HG02973 (cell line): ENCODE measurements around the gene CEP72.

ENCODE experiments used
- ATAC-seq: cut with Tn5 transposase; IDR thresholded peaks from one replicate; pipeline ENCODE4 v1.9.1; 2021; ENCODE audit warnings: moderate library complexity; ENCODE audit not compliant: unreplicated experiment

The CEP72 gene

GRCh38 chr5:652023-652515 lies 39.9 kb downstream of the CEP72 start:
- ATAC-seq: no peak

DNA sequence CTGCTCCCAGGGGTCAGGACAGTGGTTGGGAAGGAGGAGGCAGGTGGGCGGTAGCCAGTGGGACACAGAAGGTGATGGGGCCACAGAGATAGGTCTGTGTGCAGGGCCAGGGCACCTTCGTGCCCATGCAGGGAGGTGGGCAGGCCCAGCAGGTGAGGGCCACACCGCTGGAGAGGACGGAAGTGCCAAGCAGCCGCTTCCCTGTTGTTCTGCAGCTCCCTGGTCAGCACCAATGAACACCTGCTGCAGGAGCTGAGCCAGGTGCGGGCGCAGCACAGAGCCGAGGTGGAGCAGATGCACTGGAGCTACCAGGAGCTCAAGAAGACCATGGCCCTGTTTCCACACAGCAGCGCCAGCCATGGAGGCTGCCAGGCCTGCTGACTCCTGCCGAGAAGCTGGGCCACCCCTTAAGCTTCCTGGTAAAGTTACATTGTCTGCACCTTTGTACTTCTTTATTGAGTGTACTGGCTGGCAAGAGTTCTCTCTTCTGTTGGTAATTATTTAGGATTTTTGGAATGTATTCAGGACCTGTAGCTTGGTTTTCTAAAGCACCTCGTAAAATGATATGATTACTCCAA lies 40.7 kb downstream of the CEP72 start:
- no peak for ATAC-seq

DNA sequence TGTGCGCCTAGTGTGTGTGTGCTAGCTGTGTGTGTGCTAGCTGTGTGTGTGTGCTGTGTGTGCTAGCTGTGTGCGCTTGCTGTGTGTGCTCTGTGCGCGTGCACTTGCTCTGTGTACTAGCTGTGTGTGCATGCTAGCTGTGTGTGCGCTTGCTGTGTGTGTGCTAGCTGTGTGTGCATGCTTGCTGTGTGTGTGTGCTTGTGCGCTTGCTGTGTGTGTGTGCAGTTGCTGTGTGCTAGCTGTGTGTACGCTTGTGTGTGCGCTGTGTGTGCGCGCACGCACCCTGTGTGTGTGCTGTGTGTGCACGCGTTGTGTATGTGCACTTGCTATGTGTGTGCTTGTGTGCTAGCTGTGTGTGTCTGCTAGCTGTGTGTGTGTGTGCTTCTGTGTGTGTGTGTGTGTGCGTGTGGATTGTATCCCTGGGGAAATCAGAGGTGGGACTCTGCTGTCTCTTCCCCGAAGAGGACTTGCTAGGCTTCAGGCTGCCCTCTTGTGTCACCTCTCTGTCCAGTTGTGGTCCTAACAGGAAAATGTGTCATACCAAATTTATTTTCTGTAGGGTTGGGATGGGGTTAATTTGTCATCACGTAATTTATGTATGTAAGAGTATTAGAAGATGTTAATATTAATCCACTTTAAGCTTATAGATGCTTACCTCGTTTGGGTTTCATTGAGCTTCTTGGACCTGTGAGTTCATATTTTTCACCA lies 42.1 kb downstream of the CEP72 start:
- ATAC-seq: no peak

DNA sequence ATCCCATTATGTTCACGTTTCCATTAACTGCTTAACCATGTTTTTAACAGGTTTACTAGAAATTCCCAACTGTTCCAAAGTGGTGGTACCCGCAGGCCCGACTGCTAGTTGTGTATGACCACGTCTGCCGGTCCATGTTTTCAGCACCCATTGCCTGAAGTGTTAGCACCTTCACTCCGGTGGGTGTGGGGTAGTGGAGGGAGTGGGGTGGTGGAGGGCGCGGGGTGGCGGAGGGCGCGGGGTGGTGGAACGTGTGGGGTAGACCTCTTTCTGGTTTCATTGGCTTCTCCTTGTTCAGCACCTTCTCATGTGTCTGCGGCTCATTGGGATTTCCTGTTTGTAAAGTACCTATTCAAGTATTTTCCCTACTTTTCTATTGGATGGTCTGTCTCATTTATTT lies 43.3 kb downstream of the CEP72 start:
- ATAC-seq: no peak

DNA sequence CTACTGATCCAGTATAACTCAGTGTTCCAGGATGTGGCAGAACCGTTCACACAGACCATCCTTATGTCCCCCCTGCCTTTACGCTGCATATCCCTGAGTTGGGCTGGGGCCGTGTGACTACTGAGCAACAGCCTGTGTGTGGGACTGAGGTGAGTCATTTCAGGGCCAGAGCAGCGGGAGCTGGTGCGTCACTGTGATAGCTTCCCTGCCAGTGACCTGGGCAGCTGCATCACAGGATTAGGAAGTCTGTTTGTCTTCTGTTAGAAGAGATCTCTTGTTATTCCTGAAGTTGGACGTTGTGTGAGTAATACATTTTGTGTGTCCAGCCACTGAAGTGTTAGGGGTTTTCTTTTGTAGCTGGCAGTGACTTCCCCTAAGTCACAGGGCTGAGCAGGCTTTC lies 45.4 kb downstream of the CEP72 start:
- no peak for ATAC-seq

- ATAC-seq: no peak
Measured at GRCh38 chr5:658103-658502, 46.0 kb downstream of the CEP72 start.

DNA sequence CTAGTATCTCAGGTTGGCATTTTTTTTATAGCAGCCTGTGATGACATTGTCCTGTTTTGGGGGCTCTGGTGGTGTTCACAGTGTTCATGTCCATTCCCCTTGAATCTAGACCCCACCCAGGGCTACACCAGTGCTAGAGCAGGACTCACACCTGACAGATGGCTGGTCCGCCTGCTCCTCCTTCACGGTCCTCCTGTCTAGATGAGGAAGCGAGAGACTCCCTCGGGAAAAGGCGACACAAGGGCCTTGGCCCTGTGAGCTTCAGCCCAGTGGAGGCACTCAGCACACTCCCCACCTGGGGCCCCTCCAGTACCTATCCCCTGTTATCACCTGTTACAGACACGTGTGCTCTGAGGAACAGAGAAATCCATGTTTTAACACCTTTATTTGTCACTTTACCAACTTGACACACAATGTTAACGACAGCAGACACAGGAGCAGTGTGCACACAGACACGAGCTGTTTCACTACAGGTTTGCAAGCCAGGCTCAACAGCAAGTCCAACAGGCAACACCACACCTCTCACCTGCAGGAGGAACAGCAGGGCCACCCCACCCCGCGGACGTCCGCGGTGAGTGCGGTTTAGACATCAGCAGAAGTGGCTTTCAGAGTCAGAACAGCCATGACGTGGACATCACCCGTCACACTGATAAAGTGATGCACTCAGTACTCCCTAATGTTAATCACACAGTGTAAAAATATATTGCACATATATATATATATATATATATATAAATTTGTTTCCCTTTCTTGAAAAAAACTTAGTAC lies 47.5 kb downstream of the CEP72 start:
- ATAC-seq: no peak

DNA sequence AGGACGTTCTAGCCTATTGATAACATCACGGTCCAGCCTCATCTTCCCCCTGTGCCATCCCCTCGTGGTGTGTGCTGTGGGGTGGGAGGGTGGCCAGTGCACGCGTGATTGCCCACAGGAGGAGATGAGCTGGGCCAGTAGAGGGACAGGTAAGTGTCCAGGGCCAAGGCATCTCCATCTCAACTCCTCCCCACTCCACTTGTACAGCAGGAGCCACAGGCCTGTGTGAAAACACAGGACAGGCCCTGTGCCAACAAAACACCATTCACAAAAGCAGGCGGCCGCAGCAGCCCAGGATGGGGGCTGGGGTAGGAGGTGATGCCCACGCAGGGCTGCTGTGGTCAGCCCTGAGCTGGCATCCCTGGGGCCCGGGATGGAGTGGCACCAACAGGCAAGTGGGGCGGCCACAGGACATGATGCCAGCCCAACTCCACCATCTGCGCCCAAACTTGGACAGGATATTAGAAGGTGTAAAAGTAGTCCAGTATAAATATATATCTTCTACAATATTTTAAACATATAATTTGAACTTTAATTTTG lies 48.4 kb downstream of the CEP72 start:
- ATAC-seq: no peak

GRCh38 chr5:661891-662750 lies 50.0 kb downstream of the CEP72 start:
- ATAC-seq: no peak

- no peak for ATAC-seq
Measured at GRCh38 chr5:662751-663435, 50.8 kb downstream of the CEP72 start.

DNA sequence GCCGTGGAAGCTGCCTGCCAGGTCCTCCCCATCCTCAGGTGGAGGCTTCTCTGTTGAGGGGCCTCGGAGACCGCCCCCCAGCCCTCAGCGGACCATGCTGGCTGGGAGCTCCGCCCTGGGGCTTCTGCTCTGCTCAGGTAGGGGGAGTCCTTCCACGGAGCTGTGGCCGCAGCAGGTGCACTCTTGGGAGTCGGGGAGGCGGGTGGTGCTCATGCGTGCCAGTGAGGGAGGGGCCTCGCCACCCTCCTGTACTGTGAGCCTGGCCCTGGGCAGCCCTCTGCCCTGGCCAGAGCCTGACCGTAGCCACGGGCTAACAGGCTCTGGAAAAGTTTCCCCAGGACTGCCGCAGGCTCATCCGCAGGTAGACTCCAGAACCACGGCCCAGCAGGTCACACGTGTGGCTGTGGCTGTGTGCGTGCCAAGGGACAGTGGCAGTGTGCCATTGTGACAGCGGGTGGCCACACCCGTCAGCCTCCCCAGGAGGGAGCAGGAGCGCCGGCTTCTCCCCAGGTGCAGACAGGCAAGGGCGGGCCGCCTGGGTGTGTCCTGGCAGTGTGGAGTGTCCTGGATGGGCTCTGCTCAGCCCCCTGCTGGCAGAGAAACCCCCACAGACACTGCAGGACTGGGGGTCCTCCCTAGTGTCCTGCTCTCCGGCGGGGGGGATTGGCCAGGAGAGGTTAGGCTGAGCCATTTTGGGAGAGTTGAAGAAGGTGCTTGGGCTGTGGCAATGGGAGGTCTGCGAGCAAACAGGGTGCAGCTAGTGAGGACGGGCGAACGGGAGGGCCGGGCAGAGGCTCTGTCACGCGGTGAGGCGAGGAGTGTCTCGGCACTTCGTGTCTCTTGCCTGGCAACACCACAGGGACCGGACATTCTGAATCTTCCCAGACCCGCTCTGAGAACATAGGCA lies 51.5 kb downstream of the CEP72 start:
- no peak for ATAC-seq

- ATAC-seq: no peak
Measured at GRCh38 chr5:664343-664993, 52.3 kb downstream of the CEP72 start.

- no peak for ATAC-seq
Measured at GRCh38 chr5:664994-665360, 52.8 kb downstream of the CEP72 start.

GRCh38 chr5:665541-665955 lies 53.4 kb downstream of the CEP72 start:
- ATAC-seq: no peak

GRCh38 chr5:665956-666711 lies 54.0 kb downstream of the CEP72 start:
- no peak for ATAC-seq

DNA sequence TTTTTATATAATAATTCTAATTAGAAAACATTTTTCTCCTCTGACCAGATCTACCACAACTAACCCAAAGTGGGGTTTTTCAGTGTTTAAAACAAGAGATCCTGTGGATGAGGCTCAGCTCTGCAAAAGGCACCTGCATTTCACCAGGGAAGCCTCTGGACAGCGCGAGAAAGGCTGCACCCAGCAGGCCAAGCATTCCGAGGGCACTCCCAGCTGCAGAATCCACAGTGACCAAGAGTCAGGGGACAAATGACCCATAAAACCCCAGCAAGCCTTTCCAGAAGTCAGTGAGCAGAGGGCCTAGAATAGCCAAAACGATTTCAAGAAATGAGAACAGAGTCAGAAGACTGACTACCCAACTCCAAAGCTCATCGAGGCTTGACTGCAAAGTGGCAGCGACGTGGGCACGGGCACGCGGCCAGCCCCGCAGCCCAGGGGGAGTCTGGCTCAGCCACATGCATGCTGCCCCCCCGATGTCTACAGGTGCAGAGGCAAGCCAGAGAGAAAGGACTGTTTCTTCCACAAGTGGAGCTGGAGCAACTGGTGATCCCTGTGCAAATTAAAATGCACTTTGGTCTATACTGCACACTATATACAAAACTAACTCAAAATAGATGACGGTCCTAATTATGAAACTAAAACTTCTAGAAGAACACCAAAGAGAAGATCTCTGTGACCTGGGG lies 54.8 kb downstream of the CEP72 start:
- no peak for ATAC-seq

- no peak for ATAC-seq
Measured at GRCh38 chr5:668283-668995, 56.3 kb downstream of the CEP72 start.
